DOHH2 (cell line): ENCODE results near the gene SLC9B2.

Source experiments
- H3F3A ChIP-seq: fragments of 200-600 bp; sonication (generic), shearing (Covaris generic); 2 replicates; pipeline ENCODE4 v1.6.0; 2016; ENCODE audit warnings: antibody characterized with exemption, mild to moderate bottlenecking; ENCODE audit not compliant: control insufficient read depth, insufficient read depth
- H3K27ac ChIP-seq: fragments of 200-600 bp; sonication (generic); 2 replicates; pipeline ENCODE4 v1.5.1; 2014; ENCODE audit warnings: low read depth, mild to moderate bottlenecking, low read length, moderate library complexity
- H3K27me3 ChIP-seq: fragments of 200-600 bp; sonication (generic); 2 replicates; pipeline ENCODE4 v1.6.1; 2014; ENCODE audit warnings: mild to moderate bottlenecking, low read length, mixed read lengths; ENCODE audit not compliant: control insufficient read depth
- H3K36me3 ChIP-seq: fragments of 200-600 bp; sonication (generic); 2 replicates; pipeline ENCODE4 v1.6.1; 2014; ENCODE audit warnings: mild to moderate bottlenecking, low read length, moderate library complexity, mixed read lengths; ENCODE audit not compliant: control insufficient read depth
- H3K4me1 ChIP-seq: fragments of 200-600 bp; sonication (generic); 2 replicates; pipeline ENCODE4 v1.6.1; 2014; ENCODE audit warnings: mild to moderate bottlenecking, low read length, mixed read lengths; ENCODE audit not compliant: control insufficient read depth
- H3K4me2 ChIP-seq: fragments of 200-600 bp; sonication (generic); 2 replicates; pipeline ENCODE4 v1.6.0; 2014; ENCODE audit warnings: mild to moderate bottlenecking, low read length, moderate library complexity
- H3K4me3 ChIP-seq: fragments of 200-600 bp; sonication (generic); 2 replicates; pipeline ENCODE4 v1.5.1; 2014; ENCODE audit warnings: mild to moderate bottlenecking, low read length, mixed read lengths
- H3K79me2 ChIP-seq: fragments of 200-600 bp; sonication (generic); 2 replicates; pipeline ENCODE4 v1.6.1; 2014; ENCODE audit warnings: mild to moderate bottlenecking, low read length, mixed read lengths; ENCODE audit not compliant: control insufficient read depth
- H3K9me2 ChIP-seq: fragments of 200-600 bp; sonication (generic); replicated peaks from 2 replicates; pipeline ENCODE4 v1.6.1; 2014; ENCODE audit warnings: mild to moderate bottlenecking, low read length, mixed read lengths; ENCODE audit not compliant: control insufficient read depth
- H3K9me3 ChIP-seq: fragments of 200-600 bp; sonication (generic); 2 replicates; pipeline ENCODE4 v1.6.1; 2014; ENCODE audit warnings: antibody characterized with exemption, low read length, mixed read lengths; ENCODE audit not compliant: control insufficient read depth, insufficient read depth
- H4K20me1 ChIP-seq: fragments of 200-600 bp; sonication (generic); 2 replicates; pipeline ENCODE4 v1.6.0; 2014; ENCODE audit warnings: low read depth, mild to moderate bottlenecking, antibody characterized with exemption, low read length, moderate library complexity; ENCODE audit not compliant: control insufficient read depth, insufficient read depth
- CTCF ChIP-seq: fragments of 200-600 bp; sonication (generic); IDR thresholded peaks from one replicate; pipeline ENCODE4 v1.5.1; 2014; ENCODE audit warnings: antibody characterized with exemption, mild to moderate bottlenecking, low read depth, low read length; ENCODE audit not compliant: poor library complexity, severe bottlenecking
- EZH2phosphoT487 ChIP-seq: fragments of 200-600 bp; sonication (generic); IDR thresholded peaks from 2 replicates; pipeline ENCODE4 v1.6.1; 2017; ENCODE audit warnings: borderline replicate concordance, mild to moderate bottlenecking, antibody characterized with exemption, low read length, moderate library complexity, mixed read lengths

SLC9B2 gene

DNA sequence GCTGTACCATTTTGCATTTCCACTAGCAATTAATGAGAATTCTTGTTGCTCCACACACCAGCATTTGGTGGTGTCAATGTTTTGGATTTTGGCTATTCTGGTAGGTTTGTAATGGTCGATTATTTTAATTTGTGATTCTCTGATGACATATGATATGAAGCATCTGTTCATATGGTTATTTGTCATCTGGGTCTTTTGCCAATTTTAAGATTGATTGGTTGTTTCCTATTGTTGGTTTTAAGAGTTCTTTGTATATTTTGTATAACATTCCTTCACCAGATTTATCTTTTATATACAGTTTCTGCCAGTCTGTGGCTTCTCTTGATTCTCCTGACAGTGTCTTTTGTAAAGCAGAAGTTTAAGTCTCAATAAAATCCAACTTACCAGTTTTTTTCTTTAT is 41.6 kb upstream of the SLC9B2 start:
- H3K27ac ChIP-seq = no peak overlapping the region
- peaks cover 3% of the 10 kb centered on the region for H3F3A ChIP-seq
- no peaks in the 10 kb centered on the region for H3K27me3 ChIP-seq
- no peaks in the 10 kb centered on the region for H3K4me1 ChIP-seq
- no peak for TF ChIP-seq CTCF
- TF ChIP-seq EZH2phosphoT487 = no peak
- no peak overlapping the region for H3K4me3 ChIP-seq
- H3K9me3 ChIP-seq = no peaks in the 10 kb centered on the region
- no peak overlapping the region for H3K4me2 ChIP-seq
- no peaks in the 10 kb centered on the region for H3K79me2 ChIP-seq
- peaks cover 64% of the 10 kb centered on the region for H3K36me3 ChIP-seq
- H3K9me2 ChIP-seq = no peaks in the 10 kb centered on the region
- H4K20me1 ChIP-seq = no peaks in the 10 kb centered on the region

GRCh38 chr4:103111598-103111997 is 35.0 kb upstream of the SLC9B2 start:
- Histone ChIP-seq H4K20me1 (no peaks in the 10 kb centered on the region; the same call in 1 of the 2 replicates), H3K36me3 (peaks cover 67% of the 10 kb centered on the region), H3K27ac (no peak overlapping the region)

GRCh38 chr4:103108542-103108941 is 32.0 kb upstream of the SLC9B2 start:
- H3K27ac ChIP-seq = no peak overlapping the region
- H3K9me3 ChIP-seq = no peaks in the 10 kb centered on the region
- no peaks in the 10 kb centered on the region; the same call in 1 of the 2 replicates for H4K20me1 ChIP-seq
- no peaks in the 10 kb centered on the region for H3K27me3 ChIP-seq
- H3K9me2 ChIP-seq = no peaks in the 10 kb centered on the region
- no peak overlapping the region for H3K4me2 ChIP-seq
- no peak overlapping the region for H3K4me3 ChIP-seq
- H3K4me1 ChIP-seq = no peaks in the 10 kb centered on the region
- peaks cover 58% of the 10 kb centered on the region for H3K36me3 ChIP-seq
- TF ChIP-seq CTCF (no peak), EZH2phosphoT487 (no peak)
- H3F3A ChIP-seq = peaks cover under 1% of the 10 kb centered on the region; the same call in 1 of the 2 replicates
- no peaks in the 10 kb centered on the region for H3K79me2 ChIP-seq

More at GRCh38 chr4:103111598-103111997, 35.0 kb upstream of the SLC9B2 start:
- no peaks in the 10 kb centered on the region for H3K27me3 ChIP-seq
- H3K79me2 ChIP-seq = no peaks in the 10 kb centered on the region
- H3F3A ChIP-seq = peaks cover 3% of the 10 kb centered on the region
- no peak overlapping the region for H3K4me3 ChIP-seq
- no peaks in the 10 kb centered on the region for H3K9me2 ChIP-seq
- TF ChIP-seq EZH2phosphoT487 (no peak), CTCF (no peak)
- no peaks in the 10 kb centered on the region for H3K9me3 ChIP-seq
- no peak overlapping the region for H3K4me2 ChIP-seq
- no peaks in the 10 kb centered on the region for H3K4me1 ChIP-seq
